Mammary epithelial cell (primary cell): ENCODE results near the gene HSCB.

Experiments used
- CTCF ChIP-seq, 2 donors: IDR thresholded peaks in 1 of 2; conservative IDR thresholded peaks in 1 of 2; 2 replicates each; pipeline ENCODE4 v1.5.1; 2011 to 2012; ENCODE audit warnings: inconsistent platforms in 2 of 2, low read length in 2 of 2, mild to moderate bottlenecking in 2 of 2, control low read depth in 1 of 2, low read depth in 1 of 2; ENCODE audit not compliant: insufficient read depth in 1 of 2; ENCODE audit errors: extremely low read depth in 1 of 2
- EZH2 ChIP-seq: IDR thresholded peaks from 2 replicates; pipeline ENCODE4 v1.6.1; 2012; ENCODE audit warnings: low read length, inconsistent platforms, borderline replicate concordance

DNA sequence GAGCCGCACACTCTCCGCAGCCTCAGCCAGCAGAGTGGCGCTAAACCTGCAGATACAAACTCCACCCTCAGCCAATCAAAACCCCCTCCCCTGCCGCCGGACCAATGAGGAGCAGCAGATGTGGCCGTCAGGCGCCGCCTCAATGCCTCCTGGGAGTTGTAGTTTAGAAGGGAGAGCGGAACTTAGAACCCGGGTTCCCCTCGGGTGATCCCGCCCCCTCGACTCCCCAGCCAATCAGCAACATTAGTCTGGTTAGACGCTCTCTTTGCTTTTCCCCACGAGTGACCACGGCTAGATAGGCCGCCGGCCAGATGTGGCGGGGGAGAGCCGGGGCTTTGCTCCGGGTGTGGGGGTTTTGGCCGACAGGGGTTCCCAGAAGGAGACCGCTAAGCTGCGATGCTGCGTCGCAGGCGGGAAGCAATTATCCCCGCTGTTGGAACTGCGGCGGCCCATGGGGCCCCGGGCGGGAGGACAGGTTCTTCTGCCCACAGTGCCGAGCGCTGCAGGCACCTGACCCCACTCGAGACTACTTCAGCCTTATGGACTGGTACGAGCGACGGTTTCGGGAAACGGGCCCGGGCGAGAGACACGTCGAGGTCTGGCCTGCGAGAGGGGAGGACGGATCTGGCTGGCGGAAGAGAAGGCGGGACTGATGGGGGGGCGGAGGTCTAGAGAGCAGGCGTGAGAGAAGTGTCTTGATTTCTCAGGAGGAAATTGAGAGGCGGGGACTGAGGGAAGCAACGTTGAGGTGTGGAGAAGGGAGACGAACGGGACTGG is at the start of gene HSCB, which contains the start of gene CHEK2:
- no peak for TF ChIP-seq CTCF (conservative IDR thresholded peaks at IDR 0.05 in 1 of 2, IDR thresholded peaks at IDR 0.05 in 1 of 2; ENCODE audit: extremely low read depth in 1 of 2, insufficient read depth in 1 of 2, low read depth in 1 of 2, low read length in 2 of 2)
- no peak for TF ChIP-seq EZH2
